ENCODE data around the gene CUBN. TPM values are rescaled to one million over a fixed set of nuclear protein-coding genes. Genes with fewer than 3 reads are reported as not detected.
A peak's percentile ranks its signal among the peaks of the same experiment; 100 is the strongest.

The CUBN gene
- total and polyA plus RNA-seq, 8 donors, result under 0.01 to 16.3 (median 1.2) TPM

DNA sequence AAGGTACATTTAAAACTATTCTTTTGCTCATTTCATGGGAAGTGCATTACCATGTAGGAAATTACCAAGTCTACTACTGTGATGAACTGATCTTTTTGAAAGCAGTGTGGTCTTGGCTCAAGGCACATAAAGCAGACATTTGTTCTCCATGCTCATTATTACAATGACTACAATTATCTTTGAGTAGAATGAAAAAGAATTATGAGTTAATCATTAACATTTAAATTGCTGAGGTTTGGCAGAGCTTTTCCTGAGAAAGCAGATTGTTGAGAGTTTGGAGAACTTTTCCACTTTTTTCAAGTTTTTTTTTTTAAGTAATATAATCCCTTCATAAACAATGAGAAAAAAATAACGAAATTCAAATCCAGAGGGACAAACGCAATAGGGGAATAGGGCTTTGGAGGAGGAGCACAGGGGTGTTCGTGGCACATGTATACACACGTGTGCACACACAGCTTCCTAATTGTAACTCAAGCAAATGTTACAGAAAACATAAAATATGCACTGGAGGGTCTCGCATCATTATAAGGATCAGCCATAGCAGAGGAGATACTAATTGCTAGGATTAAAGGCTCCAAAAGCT, 8.9 kb upstream of the CUBN start:
- TF ChIP-seq POLR2A (IDR thresholded peaks at IDR 0.05), result no peak
- no peak for TF ChIP-seq EP300 (IDR thresholded peaks at IDR 0.05)
- TF ChIP-seq POLR2AphosphoS5 (IDR thresholded peaks at IDR 0.05), result no peak
- TF ChIP-seq, protein P1, sequence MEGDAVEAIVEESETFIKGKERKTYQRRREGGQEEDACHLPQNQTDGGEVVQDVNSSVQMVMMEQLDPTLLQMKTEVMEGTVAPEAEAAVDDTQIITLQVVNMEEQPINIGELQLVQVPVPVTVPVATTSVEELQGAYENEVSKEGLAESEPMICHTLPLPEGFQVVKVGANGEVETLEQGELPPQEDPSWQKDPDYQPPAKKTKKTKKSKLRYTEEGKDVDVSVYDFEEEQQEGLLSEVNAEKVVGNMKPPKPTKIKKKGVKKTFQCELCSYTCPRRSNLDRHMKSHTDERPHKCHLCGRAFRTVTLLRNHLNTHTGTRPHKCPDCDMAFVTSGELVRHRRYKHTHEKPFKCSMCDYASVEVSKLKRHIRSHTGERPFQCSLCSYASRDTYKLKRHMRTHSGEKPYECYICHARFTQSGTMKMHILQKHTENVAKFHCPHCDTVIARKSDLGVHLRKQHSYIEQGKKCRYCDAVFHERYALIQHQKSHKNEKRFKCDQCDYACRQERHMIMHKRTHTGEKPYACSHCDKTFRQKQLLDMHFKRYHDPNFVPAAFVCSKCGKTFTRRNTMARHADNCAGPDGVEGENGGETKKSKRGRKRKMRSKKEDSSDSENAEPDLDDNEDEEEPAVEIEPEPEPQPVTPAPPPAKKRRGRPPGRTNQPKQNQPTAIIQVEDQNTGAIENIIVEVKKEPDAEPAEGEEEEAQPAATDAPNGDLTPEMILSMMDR (IDR thresholded peaks at IDR 0.05), result no peak
- DNase-seq, result peak in 1 of 2 donors; percentile 17
- Histone ChIP-seq H3K9me3 (no peaks in the 10 kb centered on the region), H3K4me3 (no peak overlapping the region), H3K36me3 (no peaks in the 10 kb centered on the region), H3K27ac (no peak overlapping the region), H3K27me3 (no peaks in the 10 kb centered on the region), H3K4me1 (no peaks in the 10 kb centered on the region)
- intact Hi-C loops (cut with DNase I; ENCODE audit: low total_unique reads), result no loop called here
- 23 to 44% (median 26%) methylated on average over 5 of the region's 5 CpGs for WGBS, 5 donors

DNA sequence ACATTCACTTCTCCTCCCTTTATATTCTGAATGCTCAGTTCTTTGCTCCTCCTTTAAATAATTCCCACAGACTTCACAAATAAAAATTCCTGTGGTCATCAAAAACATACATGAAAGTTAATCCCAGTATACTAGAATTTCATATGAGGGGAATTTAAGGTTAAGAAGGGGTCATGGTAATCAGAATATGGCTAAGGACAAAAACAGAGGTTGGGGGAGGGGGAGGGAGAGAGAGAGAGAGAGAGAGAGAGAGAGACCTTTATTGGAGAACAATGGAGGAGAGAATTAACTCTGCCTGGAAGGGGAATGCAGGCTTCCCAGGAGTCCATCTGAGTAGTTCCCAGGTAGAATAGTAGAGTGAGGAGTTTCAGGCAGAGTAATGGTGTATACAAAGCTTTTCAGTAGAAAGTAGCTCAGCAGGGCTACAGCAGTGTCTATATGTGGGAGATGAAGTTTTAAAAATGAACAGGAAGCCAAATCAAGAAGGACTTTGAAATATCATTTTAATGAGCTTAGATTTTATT, 5.2 kb upstream of the CUBN start:
- Histone ChIP-seq H3K27ac (no peak overlapping the region), H3K4me1 (no peaks in the 10 kb centered on the region), H3K4me3 (no peak overlapping the region), H3K27me3 (no peaks in the 10 kb centered on the region), H3K36me3 (no peaks in the 10 kb centered on the region), H3K9me3 (no peaks in the 10 kb centered on the region)
- DNase-seq, result no peak
- no peak for TF ChIP-seq EP300 (IDR thresholded peaks at IDR 0.05)
- TF ChIP-seq, protein P1 (IDR thresholded peaks at IDR 0.05), result no peak
- TF ChIP-seq POLR2A (IDR thresholded peaks at IDR 0.05), result no peak
- no peak for TF ChIP-seq POLR2AphosphoS5 (IDR thresholded peaks at IDR 0.05)
- intact Hi-C loops (cut with DNase I; ENCODE audit: low total_unique reads), result no loop called here

DNA sequence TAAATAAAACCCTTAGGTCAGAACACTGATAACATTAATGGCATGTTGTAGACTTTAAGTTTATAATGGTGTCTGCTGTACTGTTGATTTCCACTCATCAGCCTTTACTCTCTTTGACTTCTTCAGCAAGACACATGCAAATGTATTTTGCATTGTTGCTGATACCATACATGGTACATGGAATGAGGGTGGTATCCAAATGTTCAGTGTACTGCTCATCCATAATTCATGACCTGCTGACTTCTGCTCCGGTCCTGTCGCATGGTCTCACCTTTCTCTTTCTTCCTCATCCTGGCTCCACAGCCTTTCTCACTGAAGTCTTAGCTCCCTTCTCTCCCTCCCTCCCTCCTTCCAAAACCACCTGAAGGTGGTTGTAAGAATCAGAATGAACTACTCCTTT, 4.7 kb upstream of the CUBN start:
- no peaks in the 10 kb centered on the region for H3K4me1 ChIP-seq
- no peaks in the 10 kb centered on the region for H3K9me3 ChIP-seq
- DNase-seq, result no peak
- H3K36me3 ChIP-seq, result no peaks in the 10 kb centered on the region
- H3K27me3 ChIP-seq, result no peaks in the 10 kb centered on the region
- H3K4me3 ChIP-seq, result no peak overlapping the region
- intact Hi-C loops (cut with DNase I; ENCODE audit: low total_unique reads), result no loop called here
- no peak overlapping the region for H3K27ac ChIP-seq
- WGBS, 5 donors, result 87 to 98% (median 90%) methylated on average over 2 of the region's 2 CpGs
- TF ChIP-seq POLR2A (IDR thresholded peaks at IDR 0.05) (no peak), POLR2AphosphoS5 (IDR thresholded peaks at IDR 0.05) (no peak)

DNA sequence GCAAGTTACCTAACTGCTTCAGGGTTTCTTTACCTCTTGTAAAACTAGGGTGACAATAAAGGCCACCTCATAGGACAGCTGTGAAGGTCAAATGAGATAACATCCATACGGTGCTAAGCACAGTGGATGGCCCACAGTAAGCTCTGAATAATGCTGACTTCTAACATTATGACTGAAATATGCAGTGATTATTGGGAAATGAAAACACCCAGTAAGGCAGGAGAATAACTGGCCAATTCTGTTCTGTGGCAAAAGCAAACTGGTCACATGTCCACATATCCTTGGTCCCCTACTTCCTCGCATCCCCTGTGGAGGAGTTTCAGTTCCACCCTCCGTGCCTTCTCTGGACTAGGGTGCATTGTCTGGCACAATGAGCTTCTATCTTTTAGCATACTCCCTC, 1.4 kb downstream of the CUBN start:
- Histone ChIP-seq H3K27ac (no peak overlapping the region), H3K27me3 (no peaks in the 10 kb centered on the region), H3K4me3 (no peak overlapping the region), H3K4me1 (peaks cover 0 to 3% (median 0%) of the 10 kb centered on the region in 4 donors), H3K36me3 (no peaks in the 10 kb centered on the region), H3K9me3 (no peaks in the 10 kb centered on the region)
- no peak for TF ChIP-seq EP300 (IDR thresholded peaks at IDR 0.05)
- no peak for DNase-seq
- 78 to 86% (median 83%) methylated on average over 3 of the region's 3 CpGs for WGBS, 5 donors
- intact Hi-C loops (cut with DNase I; ENCODE audit: low total_unique reads), result no loop called here

DNA sequence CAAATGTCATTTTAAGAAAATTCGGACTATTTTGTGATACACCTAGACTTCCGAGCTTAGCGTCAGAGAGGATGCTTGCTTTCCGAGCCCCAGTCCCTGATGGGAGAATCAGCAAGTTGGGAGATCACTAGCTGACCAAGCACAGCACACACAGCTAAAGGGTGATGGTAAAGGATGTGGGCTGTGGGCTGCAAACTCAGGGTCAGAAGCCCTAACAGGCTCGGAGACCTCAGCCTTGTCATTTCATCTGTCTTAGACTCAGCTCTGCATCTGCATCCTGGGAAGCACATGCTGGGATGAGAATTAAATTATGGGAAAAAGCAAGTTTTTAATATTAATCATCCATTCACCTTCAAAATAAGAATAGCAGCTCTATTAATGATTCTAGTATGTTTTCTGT, 3.3 kb downstream of the CUBN start:
- peaks cover 0 to 3% (median 0%) of the 10 kb centered on the region in 4 donors for H3K4me1 ChIP-seq
- TF ChIP-seq POLR2AphosphoS5 (IDR thresholded peaks at IDR 0.05) (no peak), POLR2A (IDR thresholded peaks at IDR 0.05) (no peak), EP300 (IDR thresholded peaks at IDR 0.05) (no peak)
- TF ChIP-seq, protein P1 (IDR thresholded peaks at IDR 0.05), result no peak
- no peaks in the 10 kb centered on the region for H3K36me3 ChIP-seq
- intact Hi-C loops (cut with DNase I; ENCODE audit: low total_unique reads), result no loop called here
- no peak overlapping the region for H3K27ac ChIP-seq
- no peaks in the 10 kb centered on the region for H3K27me3 ChIP-seq
- H3K4me3 ChIP-seq, result no peak overlapping the region
- 87 to 95% (median 91%) methylated on average over 5 of the region's 5 CpGs for WGBS, 5 donors
- no peak for DNase-seq
- H3K9me3 ChIP-seq, result no peaks in the 10 kb centered on the region
